Activated naive CD4-positive, alpha-beta T cell treated with anti-CD3 and anti-CD28 coated beads, Interleukin-2, amount 10 ng/mL, durations not matched to agents 5 hours and 36 hours (primary cell): ENCODE data around the gene C1QTNF5. TPM values are rescaled to one million over a fixed set of nuclear protein-coding genes. Genes with fewer than 3 reads are reported as not detected.

Source experiments
- microRNA-seq: library from miRNA; unstranded; fragments of <30 nt; microRNA quantifications from one replicate; pipeline ENCODE4 v1.2.0, GENCODE V29; 2022; ENCODE audit warnings: borderline microRNAs expressed, borderline replicate concordance
- total RNA-seq, 2 experiments: library from RNA; stranded (reverse); gene quantifications; one replicate each; pipeline ENCODE4 v1.2.3, GENCODE V29; 2021

The C1QTNF5 gene, protein sequence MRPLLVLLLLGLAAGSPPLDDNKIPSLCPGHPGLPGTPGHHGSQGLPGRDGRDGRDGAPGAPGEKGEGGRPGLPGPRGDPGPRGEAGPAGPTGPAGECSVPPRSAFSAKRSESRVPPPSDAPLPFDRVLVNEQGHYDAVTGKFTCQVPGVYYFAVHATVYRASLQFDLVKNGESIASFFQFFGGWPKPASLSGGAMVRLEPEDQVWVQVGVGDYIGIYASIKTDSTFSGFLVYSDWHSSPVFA
- total RNA-seq = not detected

DNA sequence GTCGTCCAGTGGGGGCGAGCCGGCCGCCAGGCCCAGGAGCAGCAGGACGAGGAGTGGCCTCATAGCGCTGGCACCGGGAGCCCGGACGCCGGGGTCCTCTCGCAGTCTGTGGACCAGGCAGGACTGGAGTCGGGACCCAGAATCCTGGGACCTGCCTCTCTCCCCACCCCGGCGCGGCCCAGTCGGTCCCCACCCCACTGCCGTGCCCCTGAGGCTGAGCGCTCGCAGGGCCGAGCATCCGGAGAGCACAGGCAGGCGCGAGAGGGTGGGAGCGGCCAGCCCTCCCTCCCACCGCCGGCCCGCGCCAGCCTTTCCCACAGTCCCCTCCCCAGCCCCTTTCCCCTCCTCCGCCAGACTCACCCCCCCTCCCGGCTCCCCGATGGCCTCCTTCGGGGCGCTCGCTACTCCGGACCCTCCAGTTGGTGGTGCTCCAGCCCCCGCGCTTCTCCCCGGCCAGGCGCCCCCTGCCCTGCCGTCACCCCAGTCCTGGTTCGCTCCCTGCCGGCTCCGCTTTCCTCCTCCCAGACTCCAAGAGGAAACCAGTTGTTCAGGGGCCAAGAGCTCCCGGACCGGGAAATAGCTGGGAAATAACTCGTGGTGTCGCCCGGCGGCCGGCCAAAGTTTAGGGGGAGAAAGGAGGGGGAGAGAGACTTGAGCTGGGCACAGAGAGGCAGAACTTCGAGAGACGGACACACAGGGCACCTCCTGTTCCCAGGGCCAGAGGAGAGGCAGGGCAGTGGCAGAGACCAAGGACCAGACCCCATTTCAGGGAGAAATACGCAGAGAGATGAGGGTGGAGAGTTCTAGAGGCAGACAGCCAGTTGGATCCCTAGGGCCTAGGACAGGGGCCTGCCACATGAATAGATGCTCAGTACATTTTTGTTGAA is at the start of gene C1QTNF5:
Gene C1QTNF5 (minus strand): TSS at position 549 of the 887 bp plus-strand sequence. CDS start 486 bp downstream, at position 63.

DNA sequence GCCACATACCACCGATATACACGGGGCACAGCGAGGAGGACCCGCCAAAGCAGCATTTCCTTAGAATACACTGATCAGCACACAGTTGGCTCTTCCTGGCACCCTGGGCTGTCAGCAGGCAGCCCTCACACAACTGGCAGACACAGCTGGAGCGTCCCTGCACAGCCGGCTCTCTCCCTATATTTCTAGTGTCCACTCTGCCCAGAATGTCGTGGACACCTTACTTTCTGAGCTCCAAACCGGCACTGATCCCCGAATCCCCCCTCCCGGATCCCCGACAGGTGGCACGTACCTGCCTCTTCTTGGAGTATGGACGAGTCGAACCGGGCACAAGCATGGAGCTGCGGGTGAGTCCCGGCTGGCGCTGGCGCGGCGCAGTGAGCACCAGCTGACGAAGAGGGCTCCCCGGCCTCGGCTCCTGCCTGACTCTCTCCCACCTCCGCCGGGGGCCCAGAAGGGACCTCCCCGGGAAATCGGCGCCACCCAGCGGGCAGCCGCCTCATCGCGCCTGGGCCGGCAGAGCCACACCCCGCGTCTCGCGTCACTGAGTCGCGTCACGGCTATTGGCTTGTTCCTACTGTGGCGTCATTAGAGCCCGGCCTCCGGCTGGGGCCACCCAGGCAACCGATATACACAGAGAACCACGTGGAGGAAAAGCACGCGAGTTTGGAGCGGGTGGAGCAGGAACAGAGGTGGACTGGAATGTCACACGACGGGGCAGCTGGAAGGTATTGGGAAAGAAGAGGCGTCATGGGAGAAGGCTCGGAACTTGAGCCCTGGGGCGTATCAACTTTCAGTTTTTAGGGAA is 40.7 kb upstream of the C1QTNF5 start, which contains the start of gene USP2:
Gene USP2 (minus strand): TSS at position 510 of the 808 bp plus-strand sequence. CDS start 8,210 bp downstream, outside the sequence.

DNA sequence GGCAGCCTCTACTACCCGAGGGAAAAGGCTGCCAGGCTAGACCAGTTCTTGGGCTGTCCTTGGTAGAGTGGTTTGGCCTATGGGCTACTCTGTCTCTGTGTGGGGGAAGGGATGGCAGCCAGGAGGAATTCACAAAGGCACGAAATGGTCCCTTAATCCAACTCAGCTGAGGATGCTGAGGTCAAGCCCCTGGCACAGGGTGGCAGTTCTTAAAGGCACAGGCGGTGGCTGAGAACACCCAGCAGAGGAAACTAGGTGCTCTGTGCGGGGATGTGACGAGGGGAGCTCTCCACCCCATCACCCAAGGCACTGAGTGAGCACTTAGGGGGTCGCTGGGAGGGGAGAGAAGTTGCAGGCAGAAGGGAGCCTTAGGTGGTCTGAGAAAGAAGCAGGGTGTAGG is 5.9 kb upstream of the C1QTNF5 start, which contains the start of gene MFRP:
Gene MFRP (minus strand): TSS at position 101 of the 400 bp plus-strand sequence. CDS start 192 bp downstream, outside the sequence.

DNA sequence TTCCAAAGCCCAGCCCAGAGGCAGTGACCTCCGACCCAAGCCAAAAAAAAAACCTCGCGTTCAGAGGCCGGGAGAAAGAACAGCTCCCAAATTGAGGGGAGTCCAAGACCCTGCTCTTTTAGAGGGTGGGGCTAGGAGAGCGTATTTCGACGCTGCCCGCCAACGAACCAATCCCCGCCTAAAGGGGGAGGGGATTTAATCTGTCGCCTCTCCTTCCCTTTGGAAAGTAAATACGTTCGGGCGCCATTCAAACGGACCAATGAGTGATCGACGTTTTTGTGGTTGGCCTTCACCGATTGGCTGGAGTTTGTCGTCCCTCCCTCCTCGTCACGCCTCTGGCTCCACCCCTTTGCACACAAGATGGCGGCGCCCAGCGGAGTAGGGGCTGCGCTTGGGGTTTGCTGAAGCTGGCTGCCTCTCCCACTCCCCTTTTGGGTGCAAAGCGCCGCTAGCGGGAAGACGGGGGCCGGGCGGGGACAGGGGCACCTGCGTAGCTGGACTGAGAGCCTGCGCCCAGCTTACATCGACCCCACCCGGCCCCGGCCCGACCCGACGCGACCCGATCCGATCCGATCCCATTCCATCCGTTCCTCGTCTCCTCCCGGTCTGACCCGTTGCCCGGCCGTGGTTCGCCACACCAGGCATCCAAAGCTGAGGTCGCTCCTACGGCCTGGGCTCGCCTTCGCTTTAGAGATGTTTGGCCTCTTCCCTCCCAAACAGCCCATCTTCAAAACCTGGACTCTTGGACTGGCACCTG is 6.3 kb downstream of the C1QTNF5 start, which contains the start of gene RNF26:
Gene RNF26 (plus strand): TSS at position 354 of the 757 bp plus-strand sequence. CDS start 596 bp downstream, outside the sequence.

DNA sequence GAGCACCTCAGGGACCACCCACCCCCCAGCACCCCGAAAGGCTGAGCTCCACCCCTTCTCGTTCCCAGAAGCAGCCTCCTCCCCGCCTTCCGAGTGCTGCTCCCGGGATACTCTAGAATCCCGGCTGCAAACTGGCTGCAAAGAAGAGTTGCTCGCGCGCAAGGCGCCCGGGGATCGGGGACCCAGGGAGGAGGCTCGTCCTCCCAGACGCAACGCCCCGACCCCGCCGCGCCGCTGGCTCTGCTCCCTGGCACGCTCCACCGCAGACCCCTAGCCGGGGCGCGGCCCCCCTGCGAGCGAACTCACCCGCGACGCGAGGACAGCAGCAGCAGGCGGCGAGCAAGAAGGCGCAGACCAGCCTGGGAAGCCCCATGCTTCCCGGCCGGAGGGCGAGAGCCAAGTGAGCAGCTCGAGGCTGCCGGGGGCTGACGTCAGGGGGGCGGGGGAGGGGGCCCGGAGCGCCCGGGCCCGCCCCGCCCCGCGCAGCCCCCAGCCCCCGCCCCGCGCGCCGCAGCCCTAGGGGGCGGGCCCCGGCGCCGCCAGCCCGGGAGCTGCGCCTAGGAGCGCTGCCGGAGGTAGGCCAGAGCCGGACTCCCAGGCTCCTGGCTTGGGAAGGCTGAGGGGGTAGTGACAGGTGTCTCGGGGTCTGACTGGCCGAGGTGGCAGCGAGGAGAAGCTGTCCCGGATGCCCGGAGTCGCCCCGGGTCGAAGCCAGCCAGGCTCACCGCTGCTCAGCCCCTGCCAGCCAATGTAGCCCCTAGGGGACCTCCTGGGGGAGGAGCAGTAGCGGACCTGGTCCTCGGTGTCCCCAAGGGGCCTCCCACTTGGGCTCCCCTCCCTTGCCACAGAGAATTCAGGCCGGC is 23.7 kb downstream of the C1QTNF5 start, which contains the start of gene MCAM:
Gene MCAM (minus strand): TSS at position 402 of the 863 bp plus-strand sequence. CDS start 29 bp downstream, at position 373.

Small RNAs within 50 kb of the gene (microRNA-seq; reads per million reads assigned to microRNA genes)
- not detected for gene MIR6756

Other genes with a start within 250 kb of the C1QTNF5 start
- 10 to 100 TPM; 46.7 to 49.2 TPM for gene DPAGT1, start 239.0 kb downstream of the C1QTNF5 start, total RNA-seq
- gene C2CD2L, start 233.5 kb downstream of the C1QTNF5 start, total RNA-seq = 10 to 100 TPM; 28.3 to 28.4 TPM
- 10 to 100 TPM; 47.6 to 48.7 TPM for gene HINFP, start 219.3 kb downstream of the C1QTNF5 start, total RNA-seq
- not detected for gene ABCG4, start 191.8 kb downstream of the C1QTNF5 start, total RNA-seq
- 10 to 100 TPM; 24.2 to 24.3 TPM for gene NLRX1, start 172.2 kb downstream of the C1QTNF5 start, total RNA-seq
- under 1 TPM; 0.51 to 0.81 TPM for gene NHERF4, start 155.4 kb downstream of the C1QTNF5 start, total RNA-seq
- 10 to 100 TPM; 41.3 to 47.0 TPM for gene CBL, start 134.5 kb downstream of the C1QTNF5 start, total RNA-seq
- gene MCAM, start 23.8 kb downstream of the C1QTNF5 start, total RNA-seq = 1 to 10 TPM; 1.1 to 1.5 TPM
- gene RNF26, start 6.4 kb downstream of the C1QTNF5 start, total RNA-seq = 10 to 100 TPM; 29.8 to 30.5 TPM
- not detected for gene MFRP, start 5.8 kb upstream of the C1QTNF5 start, total RNA-seq
- under 1 TPM; 0.40 to 0.89 TPM for gene USP2, start 40.8 kb upstream of the C1QTNF5 start, total RNA-seq
- gene THY1, start 82.3 kb upstream of the C1QTNF5 start, total RNA-seq = under 1 TPM in 1 of 2 experiments, not detected in 1; 0.29 TPM